ENCODE results near the gene TK2.
"Not testable (repeated sequence)": the region's sequence is repeated elsewhere in the genome, so short reads cannot be mapped to it uniquely, and the experiment has no call there.

TK2 gene

DNA sequence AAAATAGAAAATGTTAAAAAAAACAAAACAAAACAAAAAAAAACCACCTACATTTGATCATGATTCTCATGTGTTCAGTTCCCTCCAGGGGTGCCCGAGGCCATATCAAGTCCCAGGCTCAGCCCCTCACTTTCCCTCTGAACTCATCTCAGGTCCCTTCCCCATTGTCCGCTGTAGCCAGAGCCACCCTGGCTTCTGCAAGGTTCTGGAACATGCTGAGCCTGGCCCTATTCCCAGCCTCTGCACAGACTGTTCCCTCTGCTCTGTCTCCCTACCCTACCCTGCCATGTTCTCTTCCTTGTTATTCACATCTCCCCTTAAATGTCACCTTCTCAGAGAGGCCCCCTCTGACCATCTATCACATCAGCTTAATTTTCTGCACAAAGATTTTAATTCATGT, 46.9 kb downstream of the TK2 start:
- no peak for DNase-seq (ENCODE audit: low spot score)

DNA sequence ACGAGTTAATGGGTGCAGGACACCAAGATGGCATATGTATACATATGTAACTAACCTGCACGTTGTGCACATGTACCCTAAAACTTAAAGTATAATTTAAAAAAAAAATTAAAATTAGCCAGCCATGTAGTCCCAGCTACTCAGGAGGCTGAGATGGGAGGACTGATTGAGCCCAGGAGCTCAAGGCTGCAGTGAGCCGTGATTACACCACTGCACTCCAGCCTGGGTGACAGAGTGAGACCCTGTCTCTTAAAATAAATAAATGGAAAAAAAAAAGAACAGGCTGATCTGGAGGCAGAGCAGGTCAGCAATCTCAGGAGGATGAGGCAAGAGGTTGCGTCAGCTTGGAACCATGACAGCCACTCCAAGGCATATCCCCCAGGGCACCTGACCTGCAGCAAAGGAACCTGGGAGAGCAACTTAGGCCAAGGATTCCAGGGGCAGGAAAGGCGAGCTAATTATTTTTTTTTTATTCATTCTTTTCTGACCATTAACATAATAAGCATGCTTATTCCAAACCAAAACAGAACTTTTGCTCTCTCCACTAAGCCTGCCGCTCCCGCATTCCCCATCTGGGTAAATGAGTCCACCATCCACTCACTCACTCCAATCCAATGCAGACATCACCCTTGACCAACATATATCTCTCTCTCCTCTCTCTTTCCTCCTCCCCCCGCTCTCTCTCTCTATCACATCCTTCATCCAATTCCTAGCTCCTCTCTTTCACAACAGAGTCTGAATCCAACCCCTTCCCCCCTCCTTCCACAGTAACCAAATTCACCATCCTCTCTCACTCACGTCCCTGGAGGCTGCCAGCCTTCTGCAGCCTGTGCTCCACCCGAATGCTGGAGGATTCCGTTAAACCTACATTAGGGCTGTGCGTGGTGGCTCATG, 47.7 kb downstream of the TK2 start:
- no peak for DNase-seq (ENCODE audit: low spot score)

DNA sequence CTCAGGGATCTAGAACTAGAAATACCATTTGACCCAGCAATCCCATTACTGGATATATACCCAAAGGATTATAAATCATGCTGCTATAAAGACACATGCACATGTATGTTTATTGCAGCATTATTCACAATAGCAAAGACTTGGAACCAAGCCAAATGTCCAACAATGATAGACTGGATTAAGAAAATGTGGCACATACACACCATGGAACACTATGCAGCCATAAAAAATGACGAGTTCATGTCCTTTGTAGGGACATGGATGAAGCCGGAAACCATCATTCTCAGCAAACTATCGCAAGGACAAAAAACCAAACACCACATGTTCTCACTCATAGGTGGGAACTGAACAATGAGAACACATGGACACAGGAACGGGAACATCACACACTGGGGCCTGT, 48.4 kb downstream of the TK2 start:
- DNase-seq (ENCODE audit: low spot score): not testable (repeated sequence)

DNA sequence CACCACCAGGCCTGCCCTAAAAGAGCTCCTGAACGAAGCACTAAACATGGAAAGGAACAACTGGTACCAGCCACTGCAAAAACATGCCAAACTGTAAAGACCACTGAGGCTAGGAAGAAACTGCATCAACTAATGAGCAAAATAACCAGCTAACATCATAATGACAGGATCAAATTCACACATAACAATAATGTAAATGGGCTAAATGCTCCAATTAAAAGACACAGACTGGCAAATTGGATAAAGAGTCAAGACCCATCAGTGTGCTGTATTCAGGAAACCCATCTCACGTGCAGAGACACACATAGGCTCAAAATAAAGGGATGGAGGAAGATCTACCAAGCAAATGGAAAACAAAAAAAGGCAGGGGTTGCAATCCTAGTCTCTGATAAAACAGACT, 52.0 kb downstream of the TK2 start:
- DNase-seq (ENCODE audit: low spot score): not testable (repeated sequence)

DNA sequence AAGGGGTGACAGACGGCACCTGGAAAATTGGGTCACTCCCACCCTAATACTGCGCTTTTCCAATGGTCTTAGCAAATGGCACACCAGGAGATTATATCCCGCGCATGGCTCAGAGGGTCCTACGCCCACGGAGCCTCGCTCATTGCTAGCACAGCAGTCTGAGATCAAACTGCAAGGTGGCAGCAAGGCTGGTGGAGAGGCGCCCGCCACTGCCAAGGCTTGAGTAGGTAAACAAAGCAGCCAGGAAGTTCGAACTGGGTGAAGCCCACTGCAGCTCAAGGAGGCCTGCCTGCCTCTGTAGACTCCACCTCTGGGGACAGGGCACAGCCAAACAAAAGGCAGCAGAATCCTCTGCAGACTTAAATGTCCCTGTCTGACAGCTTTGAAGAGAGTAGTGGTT, 53.7 kb downstream of the TK2 start:
- not testable (repeated sequence) for DNase-seq (ENCODE audit: low spot score)

DNA sequence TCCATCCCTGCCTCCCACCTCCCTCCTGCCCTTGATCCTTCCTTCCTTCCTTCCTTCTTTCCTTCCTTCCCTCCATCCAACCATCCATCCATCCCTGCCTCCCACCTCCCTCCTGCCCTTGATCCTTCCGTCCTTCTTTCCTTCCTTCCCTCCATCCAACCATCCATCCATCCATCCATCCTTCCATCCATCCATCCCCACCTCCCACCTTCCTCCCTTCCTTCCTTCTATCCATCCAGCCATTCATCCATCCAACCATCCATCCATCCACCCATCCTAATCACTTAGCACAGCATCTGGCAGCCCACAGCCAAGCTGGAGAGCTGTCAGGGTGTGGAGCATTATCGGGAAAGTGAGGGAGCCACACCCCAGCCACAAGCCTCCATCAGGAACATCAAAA, 54.5 kb downstream of the TK2 start:
- DNase-seq (ENCODE audit: low spot score): no peak

DNA sequence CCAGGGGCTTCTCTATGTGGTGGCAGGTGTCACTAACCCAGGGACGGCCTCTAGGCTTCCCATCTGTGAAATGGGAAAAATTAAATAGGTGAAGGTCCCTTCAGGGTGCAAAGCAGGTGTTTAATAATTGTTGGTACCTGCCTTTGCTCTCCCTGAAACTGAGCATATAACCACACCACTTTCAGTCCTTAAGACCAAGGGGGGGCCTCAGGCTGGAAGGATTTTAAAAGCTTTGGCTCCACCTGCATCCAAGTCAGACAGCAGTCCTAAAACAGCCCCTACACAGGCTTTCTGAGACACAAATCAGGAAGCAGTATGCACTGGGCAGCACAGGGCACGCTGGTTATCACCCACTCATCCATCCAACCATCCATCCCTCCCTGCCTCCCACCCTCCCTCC, 55.0 kb downstream of the TK2 start:
- no peak for DNase-seq (ENCODE audit: low spot score)

DNA sequence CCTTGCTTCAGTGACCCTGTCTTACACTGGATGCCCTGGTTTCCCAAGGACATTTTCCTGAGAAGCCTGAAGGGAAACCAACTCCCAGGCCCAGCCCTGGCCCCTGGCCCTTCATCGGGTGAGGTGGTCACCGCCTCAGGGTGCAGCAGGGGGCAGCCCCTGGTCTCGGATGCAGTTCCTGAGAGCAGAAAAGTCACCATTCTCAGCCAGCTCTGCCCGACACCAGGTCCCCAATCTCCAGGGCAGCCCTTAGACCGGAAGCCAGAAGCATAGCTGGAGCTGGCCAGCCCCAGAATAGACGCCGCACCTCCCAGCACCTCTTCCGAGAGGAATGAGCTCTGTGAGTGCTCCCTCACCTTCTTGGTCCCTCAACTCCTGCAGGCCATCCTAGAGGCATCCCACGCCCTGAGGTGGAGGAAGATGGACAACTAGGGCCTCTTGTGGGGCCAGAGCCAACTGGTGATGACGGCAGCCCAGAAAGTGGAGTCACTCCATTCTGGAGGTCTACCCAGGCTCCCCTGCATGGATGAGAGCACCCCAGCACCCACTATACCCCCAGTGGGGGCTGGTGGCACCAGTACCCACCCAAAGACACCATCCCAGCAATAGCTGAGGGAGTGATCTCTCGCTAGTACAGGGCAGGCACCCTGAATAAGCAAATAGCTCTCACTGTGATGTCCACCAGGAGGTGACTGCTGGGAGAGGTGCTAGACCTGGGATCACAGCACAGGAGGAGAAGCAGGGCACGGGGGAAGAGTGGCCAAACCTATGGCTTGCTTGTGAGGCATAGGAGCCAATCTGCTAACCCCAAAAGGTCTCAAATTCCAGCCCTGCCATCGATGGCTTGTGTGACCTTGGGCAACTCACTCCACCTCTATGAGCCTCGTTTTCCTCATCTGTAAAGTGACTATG, 56.2 kb downstream of the TK2 start:
- DNase-seq (ENCODE audit: low spot score): no peak

DNA sequence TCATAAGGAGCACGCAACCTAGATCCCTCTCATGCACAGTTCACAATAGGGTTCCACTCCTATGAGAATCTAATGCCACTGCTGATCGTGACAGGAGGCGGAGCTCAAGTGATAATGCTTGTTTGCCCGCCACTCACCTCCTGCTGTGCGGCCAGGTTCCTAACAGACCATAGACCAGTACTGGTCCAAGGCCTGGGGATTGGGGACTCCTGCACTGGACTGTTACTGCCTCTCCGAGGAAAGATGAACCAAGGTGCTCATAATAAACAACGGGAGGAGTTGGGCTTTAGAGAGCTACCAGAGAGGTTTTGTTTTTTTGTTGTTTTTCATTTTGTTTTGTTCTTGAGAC, 58.2 kb downstream of the TK2 start:
- no peak for DNase-seq (ENCODE audit: low spot score)

DNA sequence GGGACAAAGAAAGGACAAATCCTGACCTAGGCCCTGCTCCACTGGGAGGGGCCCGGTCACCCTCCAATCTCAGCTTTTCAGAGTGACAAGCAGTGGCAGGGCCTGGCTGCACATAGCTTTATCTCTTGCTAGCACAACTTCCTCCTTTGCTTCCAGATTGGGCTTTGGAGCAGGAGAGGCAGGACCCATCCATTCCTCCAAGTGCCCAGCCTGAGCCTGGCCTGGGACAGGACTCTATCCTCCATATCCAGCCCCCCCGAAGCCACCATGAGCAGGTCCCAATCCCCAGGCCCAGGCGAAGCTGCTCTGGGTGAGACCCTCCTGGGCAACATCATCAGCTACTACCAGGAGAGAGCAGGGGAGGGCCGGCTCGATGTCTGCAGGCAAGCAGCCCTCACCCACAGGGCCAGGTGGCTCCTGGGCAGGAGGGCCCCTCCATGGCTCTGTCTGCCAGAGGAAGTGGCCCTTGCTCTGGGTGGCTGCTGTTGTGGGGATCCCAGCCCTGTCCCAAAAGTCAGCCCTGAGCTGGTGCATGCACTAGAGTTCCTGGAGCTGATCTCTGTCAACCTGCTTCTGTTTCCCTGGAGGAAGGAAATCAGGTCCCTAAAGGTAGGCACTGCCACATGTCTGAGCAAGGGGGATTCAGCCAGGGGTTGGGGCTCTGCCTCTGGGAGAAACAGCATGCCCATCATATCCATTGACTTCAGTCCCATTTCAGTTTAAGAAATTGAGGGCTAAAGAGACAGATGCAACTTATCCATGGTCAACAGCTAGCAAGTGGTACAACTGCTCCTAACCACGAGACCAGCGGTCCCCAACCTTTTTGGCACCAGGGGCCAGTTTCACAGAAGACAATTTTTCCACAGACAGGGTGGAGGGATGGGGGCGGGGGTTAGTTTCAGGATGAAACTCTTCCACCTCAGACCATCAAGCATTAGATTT, 58.9 kb downstream of the TK2 start:
- DNase-seq (ENCODE audit: low spot score): no peak

DNA sequence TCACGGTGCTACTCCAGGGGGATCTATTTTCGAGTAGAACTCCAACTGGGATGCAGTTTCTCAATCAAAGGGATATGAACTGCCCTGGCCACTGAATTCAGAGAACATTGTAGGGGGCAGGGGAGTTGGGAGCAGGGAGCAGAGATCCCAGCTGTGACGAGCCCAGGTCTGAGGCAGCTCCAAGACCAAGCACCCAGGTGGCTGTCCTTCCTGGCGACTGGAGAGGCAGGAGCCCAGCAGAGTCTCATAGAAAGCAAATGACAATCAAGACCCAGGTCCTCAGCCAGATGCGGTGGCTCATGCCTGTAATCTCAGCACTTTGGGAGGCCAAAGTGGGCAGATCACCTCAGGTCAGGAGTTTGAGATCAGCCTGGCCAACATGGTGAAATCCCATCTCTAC, 60.1 kb downstream of the TK2 start:
- no peak for DNase-seq (ENCODE audit: low spot score)

DNA sequence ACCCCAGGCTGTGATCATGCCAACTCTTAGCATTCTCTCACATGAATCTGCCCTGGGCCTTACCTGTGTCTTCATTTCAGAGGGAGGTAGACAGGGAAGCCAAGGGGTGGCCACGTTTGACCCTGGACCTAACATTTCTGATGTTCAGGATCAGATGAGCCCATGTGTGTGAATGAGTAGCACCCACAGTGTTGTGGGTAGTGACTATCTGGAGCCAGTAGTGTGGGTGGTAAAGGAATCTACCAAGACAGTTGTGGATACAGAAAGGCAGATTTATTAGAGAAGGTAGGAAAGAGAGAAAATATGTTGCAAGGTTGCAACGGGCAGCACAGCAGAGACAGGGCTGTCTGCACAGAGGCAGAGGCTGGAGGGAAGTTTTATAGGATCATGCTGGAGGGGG, 60.5 kb downstream of the TK2 start:
- DNase-seq (ENCODE audit: low spot score): no peak

DNA sequence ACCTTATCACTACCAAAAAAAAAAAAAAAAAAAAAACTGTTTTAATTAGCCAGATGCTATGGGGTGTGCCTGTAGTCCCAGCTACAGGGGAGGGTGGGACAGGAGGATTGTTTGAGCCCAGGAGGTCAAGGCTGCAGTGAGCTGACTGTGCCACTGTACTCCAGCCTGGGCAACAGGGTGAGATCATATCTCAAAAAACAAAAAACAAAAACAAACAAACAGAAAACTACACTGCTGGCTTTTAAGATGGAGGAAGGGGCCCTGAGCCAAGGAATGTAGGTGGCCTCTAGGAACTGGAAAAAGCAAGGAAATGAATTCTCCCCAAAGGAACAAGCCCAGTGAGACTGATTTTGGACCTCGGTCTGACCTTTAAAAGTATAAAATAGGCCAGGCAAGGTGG, 61.4 kb downstream of the TK2 start:
- no peak for DNase-seq (ENCODE audit: low spot score)

DNA sequence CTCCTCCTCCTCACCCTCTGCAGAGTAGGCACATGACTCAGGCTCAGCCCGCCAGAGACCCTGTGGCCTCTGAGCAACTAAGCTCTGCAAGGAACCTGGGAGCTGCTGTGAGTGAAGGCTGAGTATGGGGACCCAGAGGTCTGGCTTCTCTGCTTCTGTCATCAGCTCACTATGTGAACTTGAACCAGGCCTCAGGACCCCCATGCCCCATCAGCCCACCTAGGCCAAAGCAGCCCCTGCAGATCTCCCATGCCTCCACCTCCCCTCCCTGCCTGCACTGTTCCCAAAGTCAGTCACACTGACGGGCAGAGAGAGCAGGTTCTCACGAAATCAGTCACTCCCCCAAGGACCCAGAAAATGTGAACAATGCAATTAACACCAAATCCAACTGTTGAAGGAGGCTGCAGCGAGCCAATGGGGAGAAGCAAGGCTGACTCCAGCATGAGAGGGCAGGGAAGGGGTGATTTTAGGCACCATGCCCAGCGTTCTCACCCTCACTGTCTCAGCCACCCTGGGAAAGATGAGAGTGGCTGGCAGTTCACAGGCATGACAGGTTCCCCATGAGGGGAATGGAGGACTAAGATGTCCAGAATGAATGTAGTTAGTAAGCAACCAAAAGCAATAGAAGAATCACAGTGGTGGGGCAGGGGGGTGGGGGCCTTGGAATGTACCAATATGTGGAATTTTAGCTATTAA, 62.2 kb downstream of the TK2 start:
- no peak for DNase-seq (ENCODE audit: low spot score)

DNA sequence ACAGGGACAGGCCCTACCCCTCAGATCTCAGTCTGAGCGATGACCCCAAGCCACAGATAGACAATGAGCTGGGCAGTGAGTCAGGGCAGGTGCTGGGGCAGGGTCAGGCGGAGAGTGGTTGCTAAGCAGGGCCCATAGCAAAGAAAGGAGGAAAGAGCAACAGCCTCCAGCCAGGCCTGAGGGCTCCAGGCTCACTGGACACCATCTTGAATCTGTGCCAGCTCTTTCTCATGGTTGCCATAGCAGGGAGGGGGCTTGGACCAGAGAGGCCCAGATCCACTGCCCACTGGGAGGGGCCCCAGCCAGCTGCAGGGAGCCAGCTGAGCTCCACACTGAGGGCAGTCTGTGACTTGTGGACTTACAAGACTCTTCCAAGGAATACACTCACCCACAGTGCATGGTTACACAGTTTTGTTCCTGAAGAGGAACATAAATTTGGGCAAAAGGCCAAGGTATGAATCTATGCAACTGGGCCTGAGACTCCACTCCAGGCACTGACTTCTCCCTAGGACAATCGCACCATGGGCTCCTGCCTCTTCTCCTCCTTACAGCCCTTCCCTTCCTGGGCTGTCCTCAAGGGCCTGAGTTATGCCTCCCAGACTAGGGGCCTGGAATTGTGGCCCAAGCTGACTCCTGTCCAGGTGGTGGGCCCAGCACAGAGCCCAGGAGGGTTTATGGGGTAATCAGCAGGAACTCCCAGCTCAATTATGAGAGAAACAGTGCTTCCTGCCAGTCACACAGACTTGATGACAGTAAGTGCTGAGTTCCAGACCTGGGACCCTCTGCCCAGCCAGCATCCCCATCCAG, 62.9 kb downstream of the TK2 start:
- no peak for DNase-seq (ENCODE audit: low spot score)

DNA sequence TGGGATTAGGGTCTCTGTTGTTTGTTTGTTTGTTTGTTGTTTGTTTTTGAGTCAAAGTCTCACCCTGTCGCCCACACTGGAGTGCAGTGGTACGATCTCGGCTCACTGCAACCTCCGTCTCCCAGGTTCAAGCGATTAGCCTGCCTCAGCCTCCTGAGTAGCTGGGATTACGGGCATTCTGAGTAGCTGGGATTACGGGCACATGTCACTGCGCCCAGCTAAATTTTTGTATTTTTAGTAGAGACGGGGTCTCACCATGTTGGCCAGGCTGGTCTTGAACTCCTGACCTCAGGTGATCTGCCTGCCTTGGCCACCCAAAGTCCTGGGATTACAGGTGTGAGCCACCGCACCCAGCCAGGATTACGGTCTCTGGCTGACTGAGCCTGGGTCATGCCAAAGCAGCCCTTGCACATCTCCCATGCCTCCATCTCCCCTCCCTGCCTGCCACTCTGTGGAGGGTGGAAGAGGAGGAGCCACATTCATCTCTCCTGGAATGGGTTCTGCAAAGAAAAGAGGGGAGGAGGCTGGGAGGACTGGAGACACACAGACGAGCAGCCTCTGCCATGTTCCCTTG, 63.6 kb downstream of the TK2 start:
- DNase-seq (ENCODE audit: low spot score): no peak

DNA sequence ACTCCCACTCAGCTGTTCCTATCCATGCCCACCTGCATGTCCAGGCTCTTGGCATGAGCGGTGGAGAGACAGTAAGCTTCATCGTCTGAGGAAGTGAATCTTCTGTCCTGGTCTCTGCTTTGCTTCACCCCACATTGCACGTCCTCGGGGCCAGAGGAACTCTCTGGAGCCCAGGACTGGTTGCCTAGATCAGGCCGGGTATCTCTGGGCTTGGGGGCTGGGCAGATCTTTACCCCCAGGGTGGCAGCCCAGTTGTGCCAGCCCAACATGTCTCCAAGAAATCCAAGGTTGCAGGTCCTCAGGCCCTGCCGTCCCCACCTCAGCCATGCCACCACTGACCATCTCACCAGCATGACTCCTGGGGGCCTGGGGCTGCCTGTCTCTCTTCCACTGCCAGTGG, 64.5 kb downstream of the TK2 start:
- no peak for DNase-seq (ENCODE audit: low spot score)

DNA sequence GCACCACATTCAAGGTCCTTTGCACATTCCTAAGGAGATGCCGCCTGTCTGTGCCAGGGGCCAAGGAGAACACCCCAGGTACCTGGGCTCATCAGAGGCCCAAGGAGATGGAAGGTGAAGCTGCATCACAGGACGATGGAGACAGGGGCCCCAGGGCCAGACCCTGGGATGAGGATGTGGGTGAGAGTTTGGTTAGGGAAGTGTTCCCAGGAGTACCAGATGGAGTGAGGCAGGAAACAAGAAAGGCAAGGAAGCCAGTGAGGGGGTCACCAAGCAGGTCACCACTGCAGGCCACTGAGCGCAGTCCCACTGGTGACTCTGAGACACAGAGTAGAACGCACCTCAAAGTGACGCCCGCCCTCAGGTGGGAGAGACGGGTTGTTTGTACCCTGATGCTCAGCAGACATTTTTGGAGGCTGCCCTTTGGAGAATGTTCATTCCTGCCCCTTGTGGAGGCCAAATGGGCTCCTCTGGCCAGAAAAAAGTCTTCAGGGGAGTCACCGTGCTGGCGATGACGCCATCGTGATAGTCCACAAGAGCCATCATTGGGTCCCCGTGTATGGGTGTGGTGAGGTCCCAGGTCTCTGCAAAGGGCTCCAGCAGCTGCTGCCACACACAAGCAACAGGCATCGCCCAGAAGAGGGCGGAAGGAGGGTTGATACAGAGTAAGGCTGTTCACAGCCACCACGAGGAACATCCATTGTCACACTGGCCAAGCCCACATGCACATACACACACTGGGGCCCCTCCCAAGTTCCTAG, 65.3 kb downstream of the TK2 start:
- no peak for DNase-seq (ENCODE audit: low spot score)

DNA sequence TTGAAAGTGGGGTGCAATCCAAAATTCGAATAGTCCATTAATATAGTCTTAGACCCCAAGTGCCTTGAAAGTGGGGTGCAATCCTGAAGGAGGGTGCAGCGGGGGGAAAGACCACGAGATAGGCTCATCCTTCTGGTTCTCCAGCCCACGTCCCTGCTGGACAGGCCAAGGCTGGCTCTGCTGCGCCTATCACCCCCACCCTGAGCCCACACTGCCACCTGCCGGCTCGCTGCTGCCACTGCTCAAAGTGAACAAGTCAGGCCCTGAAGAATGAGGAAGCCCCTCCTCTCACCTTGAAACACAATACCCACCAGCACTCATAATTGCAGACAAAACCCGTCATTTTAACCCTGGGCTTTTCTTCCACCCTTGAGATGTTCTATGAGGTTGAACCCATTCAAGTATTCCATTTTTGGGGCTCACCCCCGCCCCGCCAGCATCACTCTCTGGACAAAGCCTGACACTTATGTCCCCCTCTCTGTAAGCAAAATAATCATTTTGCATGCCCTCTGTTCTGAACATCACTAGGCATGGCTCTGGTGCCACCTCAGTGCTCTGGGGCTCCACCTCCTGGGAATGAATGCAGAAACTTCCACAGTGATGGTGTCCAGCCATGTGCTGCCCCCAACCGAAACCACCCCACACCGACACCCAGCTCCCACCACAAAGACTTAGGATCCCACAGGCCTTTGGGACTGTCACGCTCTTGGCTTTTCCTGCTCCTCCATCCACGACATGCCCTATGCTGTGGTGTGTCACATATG, 66.1 kb downstream of the TK2 start:
- DNase-seq (ENCODE audit: low spot score): peak; percentile 79

Measured in HuH-7.5 (cell line).